ENCODE measurements around the gene POLDIP3. TPM values are rescaled to one million over a fixed set of nuclear protein-coding genes. Genes with fewer than 3 reads are reported as not detected.
A peak's percentile ranks its signal among the peaks of the same experiment; 100 is the strongest.
"Not testable (repeated sequence)": the region's sequence is repeated elsewhere in the genome, so short reads cannot be mapped to it uniquely, and the experiment has no call there.

POLDIP3 gene
- total RNA-seq, 6 experiments from 2014 or later, result 54.2 to 63.7 (median 58.1) TPM

DNA sequence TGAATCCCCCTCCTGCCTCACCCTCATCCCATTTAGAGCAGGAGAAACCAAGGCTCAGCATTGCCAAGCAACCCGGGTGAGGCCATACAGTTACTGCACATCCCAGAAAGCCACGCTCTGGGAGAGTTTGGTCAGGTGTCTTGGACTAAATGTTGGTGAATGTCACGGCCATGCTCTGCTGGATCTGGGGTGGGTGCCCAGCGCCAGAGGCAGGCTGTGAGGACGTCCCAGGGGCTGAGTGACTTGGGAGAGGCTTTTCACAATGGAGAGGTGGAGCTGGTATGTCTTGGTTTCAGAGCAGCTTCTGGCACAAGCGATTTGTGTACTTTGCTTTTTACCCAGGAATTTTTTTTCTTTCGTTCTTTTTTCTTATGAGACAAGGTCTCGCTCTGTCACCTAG is 54.3 kb downstream of the POLDIP3 start:
- no peaks in the 10 kb centered on the region for H3K9me3 Mint-ChIP-seq
- H3K27me3 Mint-ChIP-seq (ENCODE audit: insufficient read depth), result no peaks in the 10 kb centered on the region; the same call in 1 of the 2 replicates
- H3K36me3 Mint-ChIP-seq (ENCODE audit: low read depth), result no peaks in the 10 kb centered on the region; the same call in 1 of the 2 replicates
- no peak overlapping the region for H3K4me3 Mint-ChIP-seq
- no peaks in the 10 kb centered on the region for H3K4me1 Mint-ChIP-seq (ENCODE audit: low read depth)
- no peak overlapping the region for H3K27ac Mint-ChIP-seq
- no peak for DNase-seq
- TF ChIP-seq, protein P1, sequence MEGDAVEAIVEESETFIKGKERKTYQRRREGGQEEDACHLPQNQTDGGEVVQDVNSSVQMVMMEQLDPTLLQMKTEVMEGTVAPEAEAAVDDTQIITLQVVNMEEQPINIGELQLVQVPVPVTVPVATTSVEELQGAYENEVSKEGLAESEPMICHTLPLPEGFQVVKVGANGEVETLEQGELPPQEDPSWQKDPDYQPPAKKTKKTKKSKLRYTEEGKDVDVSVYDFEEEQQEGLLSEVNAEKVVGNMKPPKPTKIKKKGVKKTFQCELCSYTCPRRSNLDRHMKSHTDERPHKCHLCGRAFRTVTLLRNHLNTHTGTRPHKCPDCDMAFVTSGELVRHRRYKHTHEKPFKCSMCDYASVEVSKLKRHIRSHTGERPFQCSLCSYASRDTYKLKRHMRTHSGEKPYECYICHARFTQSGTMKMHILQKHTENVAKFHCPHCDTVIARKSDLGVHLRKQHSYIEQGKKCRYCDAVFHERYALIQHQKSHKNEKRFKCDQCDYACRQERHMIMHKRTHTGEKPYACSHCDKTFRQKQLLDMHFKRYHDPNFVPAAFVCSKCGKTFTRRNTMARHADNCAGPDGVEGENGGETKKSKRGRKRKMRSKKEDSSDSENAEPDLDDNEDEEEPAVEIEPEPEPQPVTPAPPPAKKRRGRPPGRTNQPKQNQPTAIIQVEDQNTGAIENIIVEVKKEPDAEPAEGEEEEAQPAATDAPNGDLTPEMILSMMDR (IDR thresholded peaks at IDR 0.05), result no peak

DNA sequence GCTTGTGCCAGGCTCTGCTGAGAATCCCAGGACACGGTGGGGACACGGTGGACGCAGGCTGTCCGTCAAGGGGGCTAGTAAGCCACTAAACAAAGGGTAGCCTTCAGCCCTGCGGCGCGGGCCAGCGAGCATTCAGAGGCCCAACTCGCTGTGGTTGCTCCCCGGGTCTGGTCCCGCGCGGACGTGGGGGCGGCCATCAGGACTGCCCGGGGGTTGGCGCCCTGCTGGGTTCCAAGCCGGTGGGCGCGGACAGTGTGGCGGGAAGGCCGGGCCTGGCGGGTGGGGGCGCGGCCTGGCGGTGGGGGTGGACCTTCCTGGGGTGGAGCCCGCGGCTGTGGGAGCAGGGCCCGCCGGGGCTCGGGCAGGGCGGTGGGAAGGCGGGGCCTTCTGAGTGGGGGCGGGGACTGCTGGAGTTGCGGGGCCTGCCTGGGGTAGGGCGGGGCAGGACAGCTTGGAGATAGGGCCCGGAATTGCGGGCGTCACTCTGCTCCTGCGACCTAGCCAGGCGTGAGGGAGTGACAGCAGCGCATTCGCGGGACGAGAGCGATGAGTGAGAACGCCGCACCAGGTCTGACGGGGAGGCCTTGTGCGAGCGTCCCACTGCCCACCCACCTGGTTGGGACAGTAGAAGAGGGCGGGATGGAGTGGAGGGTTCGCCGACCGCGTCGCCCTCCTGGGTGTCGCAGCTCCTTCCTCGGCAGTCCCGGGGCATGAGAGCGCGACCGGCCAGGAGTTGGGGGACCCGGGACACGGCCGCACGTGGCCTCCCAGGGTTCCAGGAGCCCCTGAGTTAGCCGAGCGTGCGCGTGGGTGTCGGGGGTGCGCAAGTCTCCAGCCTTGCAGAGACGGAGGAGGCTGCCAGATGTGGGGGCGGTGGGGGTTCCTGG is 61.0 kb downstream of the POLDIP3 start, which contains the start of gene SERHL2:
TSS of gene SERHL2 (plus strand) at position 482 of the 887 bp plus-strand sequence. CDS start at position 547, 65 bp downstream.
- Mint-ChIP-seq H3K27ac (no peak within 1 kb of the TSS), H3K4me3 (peak within 1 kb of the TSS; percentile 90), H3K36me3 (ENCODE audit: low read depth) (no peaks in the 10 kb centered on the region), H3K27me3 (ENCODE audit: insufficient read depth) (peaks cover 12% of the 10 kb centered on the region), H3K9me3 (no peaks in the 10 kb centered on the region), H3K4me1 (ENCODE audit: low read depth) (no peaks in the 10 kb centered on the region)
- peak; percentile 79 for DNase-seq
- TF ChIP-seq, protein P1 (IDR thresholded peaks at IDR 0.05), result peak; percentile 16; the same call in 1 of the 2 replicates

DNA sequence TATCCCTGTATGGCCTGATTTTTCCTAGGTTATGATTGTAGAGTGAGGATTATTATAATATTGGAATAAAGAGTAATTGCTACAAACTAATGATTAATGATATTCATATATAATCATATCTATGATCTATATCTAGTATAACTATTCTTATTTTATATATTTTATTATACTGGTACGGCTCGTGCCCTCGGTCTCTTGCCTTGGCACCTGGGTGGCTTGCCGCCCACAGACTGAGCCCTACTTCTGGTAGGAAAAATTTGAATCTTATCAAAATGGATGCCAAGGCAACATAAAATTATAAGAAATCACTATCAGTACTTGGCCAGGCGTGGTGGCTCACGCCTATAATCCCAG is 62.4 kb downstream of the POLDIP3 start:
- H3K36me3 Mint-ChIP-seq (ENCODE audit: low read depth); H3K9me3 Mint-ChIP-seq; H3K4me3 Mint-ChIP-seq; H3K4me1 Mint-ChIP-seq (ENCODE audit: low read depth); DNase-seq; H3K27ac Mint-ChIP-seq: not testable (repeated sequence)
- peaks cover 26% of the 10 kb centered on the region for H3K27me3 Mint-ChIP-seq (ENCODE audit: insufficient read depth)
- TF ChIP-seq, protein P1 (IDR thresholded peaks at IDR 0.05), result peak; percentile 60; the same call in 1 of the 2 replicates

DNA sequence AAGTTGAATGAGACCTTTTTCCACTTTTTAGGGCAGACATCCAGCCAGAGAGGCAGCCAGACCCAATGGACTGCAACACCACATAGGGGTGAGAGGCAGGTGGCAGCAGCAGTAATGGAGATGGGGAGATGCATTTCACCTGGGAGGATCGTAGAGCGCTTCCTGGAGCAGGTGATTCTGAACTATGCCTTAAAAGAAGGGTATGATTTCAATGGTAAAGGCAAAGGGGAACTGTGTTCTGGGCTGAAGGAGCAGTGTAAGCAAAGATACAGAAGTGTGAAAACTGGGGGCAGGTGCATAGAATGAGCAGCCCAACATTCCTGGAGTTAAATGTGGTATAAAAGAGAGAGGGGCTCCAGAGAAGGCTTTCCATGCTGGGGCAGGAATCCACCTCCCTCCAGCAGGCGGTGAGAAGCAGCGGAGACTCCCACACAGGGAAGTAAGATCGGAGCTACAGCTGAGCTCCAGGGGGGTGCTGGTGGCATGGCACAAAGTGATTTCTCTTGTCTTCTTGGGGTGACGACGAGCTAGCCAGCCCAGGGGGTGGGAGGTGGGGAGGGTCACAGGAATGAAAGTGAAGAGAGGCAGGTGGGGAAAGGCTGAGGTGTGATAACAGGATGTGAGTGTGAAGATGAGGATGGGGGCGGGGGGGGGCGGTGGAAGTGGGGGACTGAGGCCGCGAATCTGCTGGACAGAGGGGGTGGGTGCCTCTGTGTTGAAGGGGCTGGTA is 65.2 kb downstream of the POLDIP3 start:
- peaks cover 30% of the 10 kb centered on the region for H3K27me3 Mint-ChIP-seq (ENCODE audit: insufficient read depth)

DNA sequence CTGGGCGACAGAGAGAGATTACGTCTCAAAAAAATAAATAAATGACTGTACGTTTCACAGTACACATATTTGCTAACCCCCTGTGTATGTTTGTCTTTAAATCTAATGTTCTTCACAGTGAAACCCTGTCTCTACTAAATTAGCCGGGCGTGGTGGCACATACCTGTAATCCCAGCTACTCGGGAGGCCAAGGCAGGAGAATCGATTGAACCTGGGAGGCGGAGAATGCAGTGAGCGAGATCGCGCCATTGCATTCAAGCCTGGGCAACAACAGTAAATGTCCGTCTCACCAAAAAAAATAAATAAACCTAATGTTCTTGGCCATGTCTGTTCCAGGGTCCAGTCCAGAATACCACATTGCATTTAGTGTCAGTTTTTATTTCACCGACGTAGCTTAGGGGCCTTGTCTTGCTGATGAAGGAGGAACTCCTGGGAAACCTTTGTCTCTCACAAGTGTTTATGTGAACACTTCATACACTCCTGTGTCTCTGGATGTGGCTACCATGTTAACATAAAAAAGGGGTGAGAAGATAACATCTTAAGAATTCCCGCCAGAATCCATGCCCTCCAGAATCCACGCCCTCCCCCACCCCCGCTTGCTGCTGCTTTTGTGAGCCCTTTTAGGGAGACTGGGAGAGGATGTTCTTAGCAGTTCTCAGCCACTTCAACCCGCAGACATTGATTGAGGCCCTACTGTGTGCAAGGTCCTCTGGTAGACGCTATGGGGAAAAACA is 65.9 kb downstream of the POLDIP3 start:
- H3K4me1 Mint-ChIP-seq (ENCODE audit: low read depth), result no peaks in the 10 kb centered on the region
- H3K4me3 Mint-ChIP-seq, result no peak overlapping the region
- DNase-seq, result no peak
- H3K36me3 Mint-ChIP-seq (ENCODE audit: low read depth), result no peaks in the 10 kb centered on the region
- H3K9me3 Mint-ChIP-seq, result no peaks in the 10 kb centered on the region
- H3K27ac Mint-ChIP-seq, result no peak overlapping the region
- peaks cover 30% of the 10 kb centered on the region for H3K27me3 Mint-ChIP-seq (ENCODE audit: insufficient read depth)
- TF ChIP-seq, protein P1 (IDR thresholded peaks at IDR 0.05), result no peak

More for the DNA sequence above, 65.2 kb downstream of the POLDIP3 start:
- no peaks in the 10 kb centered on the region for H3K4me1 Mint-ChIP-seq (ENCODE audit: low read depth)
- no peak overlapping the region for H3K27ac Mint-ChIP-seq
- no peak overlapping the region for H3K4me3 Mint-ChIP-seq
- H3K9me3 Mint-ChIP-seq, result no peaks in the 10 kb centered on the region
- TF ChIP-seq, protein P1 (IDR thresholded peaks at IDR 0.05), result no peak
- H3K36me3 Mint-ChIP-seq (ENCODE audit: low read depth), result no peaks in the 10 kb centered on the region
- no peak for DNase-seq

DNA sequence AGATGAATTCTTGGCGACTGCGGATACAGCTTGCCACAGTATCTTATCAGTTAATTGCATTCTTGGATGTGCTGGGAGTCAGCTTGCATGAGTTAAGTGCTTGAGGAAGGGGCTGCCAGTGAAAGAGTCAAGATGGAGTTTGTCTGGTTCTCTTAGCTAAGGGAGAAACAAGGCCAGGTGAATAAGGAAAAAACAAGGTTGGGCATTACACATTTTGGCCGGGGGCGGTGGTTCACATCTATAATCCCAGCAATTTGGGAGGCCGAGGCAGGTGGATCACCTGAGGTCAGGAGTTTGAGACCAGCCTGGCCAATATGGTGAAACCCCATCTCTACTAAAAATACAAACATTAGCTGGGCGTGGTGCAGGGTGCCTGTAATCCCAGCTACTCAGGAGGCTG is 66.6 kb downstream of the POLDIP3 start:
- not testable (repeated sequence) for H3K9me3 Mint-ChIP-seq; H3K27ac Mint-ChIP-seq; DNase-seq; H3K36me3 Mint-ChIP-seq (ENCODE audit: low read depth); H3K4me3 Mint-ChIP-seq; H3K4me1 Mint-ChIP-seq (ENCODE audit: low read depth)
- peaks cover 30% of the 10 kb centered on the region for H3K27me3 Mint-ChIP-seq (ENCODE audit: insufficient read depth)

Data from HFFc6 (cell line).